Measurements from ENCODE around the gene PRDM16. TPM values are rescaled to one million over a fixed set of nuclear protein-coding genes. Genes with fewer than 3 reads are reported as not detected.

Gene PRDM16
- total and polyA plus RNA-seq, 2 experiments from 2014 or later: 0.14 to 0.16 TPM

- Histone ChIP-seq H3K27ac (ENCODE audit: low read depth) (no peak overlapping the region), H3K27me3 (ENCODE audit: insufficient read depth) (no peaks in the 10 kb centered on the region), H3K4me3 (no peak overlapping the region), H3K4me1 (ENCODE audit: insufficient read depth) (no peaks in the 10 kb centered on the region), H4K20me1 (replicated peaks; ENCODE audit: insufficient read depth) (no peaks in the 10 kb centered on the region), H3K79me2 (replicated peaks; ENCODE audit: insufficient read depth) (no peaks in the 10 kb centered on the region), H3F3A (replicated peaks; ENCODE audit: low read depth) (no peaks in the 10 kb centered on the region), H2AFZ (no peak overlapping the region), H3K36me3 (ENCODE audit: insufficient read depth) (no peaks in the 10 kb centered on the region), H3K9me2 (ENCODE audit: insufficient read depth) (no peaks in the 10 kb centered on the region), H3K4me2 (no peak overlapping the region)
- Mint-ChIP-seq H3K27ac (no peak overlapping the region), H3K27me3 (ENCODE audit: insufficient read depth, low read depth, poor library complexity) (peaks cover 6% of the 10 kb centered on the region), H3K4me1 (peaks cover 13% of the 10 kb centered on the region; the same call in 2 of the 3 replicates), H3K9me3 (no peaks in the 10 kb centered on the region; the same call in 2 of the 3 replicates), H3K36me3 (ENCODE audit: low read depth) (no peaks in the 10 kb centered on the region), H3K4me3 (no peak overlapping the region)
- TF ChIP-seq POLR2AphosphoS5 (IDR thresholded peaks at IDR 0.05; ENCODE audit: low read depth): no peak
- no peak for TF ChIP-seq CTCF (conservative IDR thresholded peaks at IDR 0.05; ENCODE audit: low read depth in 2 of 2)
- no peak for TF ChIP-seq ZNF331 (CRISPR knock-in tag; IDR thresholded peaks at IDR 0.05; ENCODE audit: low read depth)
- TF ChIP-seq NANOG (IDR thresholded peaks at IDR 0.05; ENCODE audit: borderline replicate concordance): no peak
- no peak for TF ChIP-seq EZH2 (IDR thresholded peaks at IDR 0.05; ENCODE audit: low read depth, unreplicated experiment)
- TF ChIP-seq CREB1 (CRISPR knock-in tag; IDR thresholded peaks at IDR 0.05; ENCODE audit: low read depth): no peak
- TF ChIP-seq REST (IDR thresholded peaks at IDR 0.05; ENCODE audit: unreplicated experiment): no peak
- TF ChIP-seq EZH2phosphoT487 (IDR thresholded peaks at IDR 0.05; ENCODE audit: unreplicated experiment): no peak
- TF ChIP-seq JUNB (IDR thresholded peaks at IDR 0.05; ENCODE audit: unreplicated experiment): no peak
- no peak for TF ChIP-seq ZNF114 (CRISPR knock-in tag; IDR thresholded peaks at IDR 0.05)
- no peak for TF ChIP-seq ETS1 (IDR thresholded peaks at IDR 0.05)
- TF ChIP-seq STAT1 (IDR thresholded peaks at IDR 0.05; ENCODE audit: unreplicated experiment): no peak
- no peak for TF ChIP-seq ZNF462 (CRISPR knock-in tag; IDR thresholded peaks at IDR 0.05)
- DNase-seq (ENCODE audit: low spot score): no peak
- no peak for ATAC-seq
These were observed 51.1 kb downstream of the PRDM16 start for GRCh38 chr1:3120140-3120539.

All from GM23338 (cell line).